ENCODE data around the gene PPP3CA. TPM values are rescaled to one million over a fixed set of nuclear protein-coding genes. Genes with fewer than 3 reads are reported as not detected.
"Not testable (repeated sequence)": the region's sequence is repeated elsewhere in the genome, so short reads cannot be mapped to it uniquely, and the experiment has no call there.

The PPP3CA gene
- polyA plus RNA-seq, 4 donors, result 33.0 to 49.7 (median 45.2) TPM

DNA sequence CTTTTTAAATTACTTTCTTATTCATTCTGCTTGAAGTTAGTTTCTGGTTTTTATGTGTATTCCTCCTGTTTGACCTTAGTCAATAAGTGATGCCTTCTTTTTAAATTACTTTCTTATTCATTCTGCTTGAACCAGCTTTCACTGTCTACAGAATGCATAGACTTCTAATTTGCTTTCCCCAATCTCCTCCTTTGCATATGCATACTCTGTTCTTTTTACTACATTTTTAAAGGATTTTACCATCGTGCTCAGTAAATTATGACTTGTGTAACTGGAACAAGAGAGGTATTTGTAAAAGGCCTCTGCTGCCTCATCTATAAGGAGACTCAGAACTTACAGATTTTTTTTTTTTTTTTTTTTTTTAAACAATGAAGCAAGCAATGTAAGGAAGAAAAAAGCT lies 228.7 kb downstream of the PPP3CA start:
- DNase-seq (ENCODE audit: low read depth in 4 of 4, low spot score in 3 of 4), result no peak

DNA sequence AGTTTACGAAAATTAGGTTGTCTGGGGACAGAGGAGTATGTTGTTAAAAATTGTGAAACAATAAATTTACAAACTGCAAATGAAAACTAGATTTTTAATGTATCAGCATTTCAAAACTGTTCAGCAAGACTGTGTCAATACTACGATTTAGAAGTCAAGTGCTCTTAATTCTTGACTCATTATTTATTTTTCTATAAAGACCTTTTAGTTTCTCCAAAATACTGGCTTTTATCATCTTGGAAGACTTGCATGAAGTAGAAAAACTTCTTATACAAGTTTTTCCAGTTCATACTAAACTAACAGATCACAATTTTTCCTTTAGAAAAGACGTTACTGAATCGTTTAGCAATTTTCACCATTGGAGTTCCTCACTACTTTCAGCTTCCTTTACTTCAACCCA lies 231.4 kb downstream of the PPP3CA start:
- no peak for DNase-seq (ENCODE audit: low read depth in 4 of 4, low spot score in 3 of 4)

DNA sequence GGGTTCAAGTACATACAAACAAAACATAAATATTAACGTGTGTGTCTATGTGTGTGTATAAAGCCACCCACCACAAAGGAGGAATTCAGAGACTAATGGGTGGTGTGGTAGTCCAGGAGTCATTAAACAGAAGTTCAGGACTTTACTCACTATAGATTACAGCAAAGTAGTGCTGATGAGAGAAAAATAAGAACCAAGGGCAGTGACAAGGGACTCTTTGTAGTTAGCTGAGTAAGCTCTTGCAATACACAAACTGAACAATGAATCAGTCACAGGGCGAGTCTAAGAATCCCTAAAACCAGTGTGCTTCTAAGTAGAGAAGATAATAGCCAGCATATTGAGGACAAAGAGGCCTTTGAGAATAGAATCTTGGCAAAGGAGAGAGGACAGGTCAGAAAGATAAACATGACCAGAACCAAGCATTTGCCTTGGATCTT lies 232.4 kb downstream of the PPP3CA start:
- no peak for DNase-seq (ENCODE audit: low read depth in 4 of 4, low spot score in 3 of 4)

DNA sequence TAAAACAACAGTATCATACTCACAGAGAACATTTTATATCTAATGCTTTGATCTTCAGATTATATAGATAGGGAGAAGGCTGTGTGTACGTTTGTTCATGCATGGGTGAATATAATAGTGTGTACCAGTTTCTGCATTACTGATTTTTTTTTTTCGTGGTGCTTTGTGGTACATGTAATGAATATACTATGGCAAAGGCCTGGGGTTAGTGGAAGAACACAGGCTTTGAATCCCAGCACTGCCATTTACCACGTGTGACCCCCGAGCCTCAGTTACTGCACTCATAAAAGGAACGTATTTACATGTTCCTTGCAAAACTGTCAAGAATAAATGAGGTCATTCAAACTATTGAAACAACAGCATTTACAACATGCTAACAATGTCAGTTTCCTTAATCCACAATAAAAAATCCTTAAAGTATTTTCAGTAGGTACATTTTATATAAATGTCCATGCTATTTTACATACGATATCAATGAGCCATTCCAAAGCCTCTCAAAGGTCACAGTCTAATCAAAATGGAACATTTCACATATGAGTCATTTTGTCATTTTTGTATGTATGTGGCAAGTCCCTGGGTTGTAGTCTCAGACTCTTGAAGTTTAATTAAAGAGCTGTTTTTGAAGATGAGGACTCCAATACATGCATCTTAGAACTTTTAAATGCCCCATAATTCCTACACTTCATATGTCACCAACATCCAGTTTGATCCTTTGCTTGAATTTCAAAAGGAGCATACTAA lies 242.8 kb downstream of the PPP3CA start:
- no peak for DNase-seq (ENCODE audit: low read depth in 4 of 4, low spot score in 3 of 4)

DNA sequence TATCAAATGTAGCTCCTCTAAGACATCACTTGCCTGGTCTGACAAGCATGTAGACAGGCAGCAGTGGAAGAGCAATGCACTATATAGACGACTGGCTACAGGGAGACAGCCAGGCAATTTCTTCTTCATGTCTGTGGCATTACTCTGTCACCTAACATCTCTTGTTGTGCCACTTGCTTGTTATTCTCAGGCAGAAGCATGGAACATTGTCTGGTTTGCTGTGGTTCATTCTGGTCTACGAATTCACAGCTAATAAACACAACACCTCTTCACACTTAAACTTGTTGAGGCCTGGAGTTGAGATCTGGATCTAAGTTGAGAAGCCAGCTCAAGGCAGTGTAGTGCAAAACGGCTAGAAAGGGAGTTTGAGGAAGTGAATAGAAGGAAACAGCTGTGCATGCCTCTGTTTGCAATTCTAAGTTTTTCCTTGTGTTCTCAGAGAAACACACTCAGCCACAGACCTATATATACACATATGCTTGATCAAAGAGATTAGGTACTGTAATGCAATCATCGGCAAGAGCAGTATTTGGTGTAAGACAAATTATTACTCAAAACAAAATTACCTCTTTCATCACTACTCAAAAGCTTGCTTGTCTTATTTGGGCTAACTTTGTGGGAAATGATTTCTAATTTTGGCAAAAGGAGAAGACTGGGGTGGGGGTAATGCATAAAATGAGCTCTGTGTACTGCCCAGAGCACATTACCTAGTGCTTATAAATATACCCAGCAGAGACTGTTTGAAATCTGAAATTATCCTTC lies 243.8 kb downstream of the PPP3CA start:
- no peak for DNase-seq (ENCODE audit: low read depth in 4 of 4, low spot score in 3 of 4)

DNA sequence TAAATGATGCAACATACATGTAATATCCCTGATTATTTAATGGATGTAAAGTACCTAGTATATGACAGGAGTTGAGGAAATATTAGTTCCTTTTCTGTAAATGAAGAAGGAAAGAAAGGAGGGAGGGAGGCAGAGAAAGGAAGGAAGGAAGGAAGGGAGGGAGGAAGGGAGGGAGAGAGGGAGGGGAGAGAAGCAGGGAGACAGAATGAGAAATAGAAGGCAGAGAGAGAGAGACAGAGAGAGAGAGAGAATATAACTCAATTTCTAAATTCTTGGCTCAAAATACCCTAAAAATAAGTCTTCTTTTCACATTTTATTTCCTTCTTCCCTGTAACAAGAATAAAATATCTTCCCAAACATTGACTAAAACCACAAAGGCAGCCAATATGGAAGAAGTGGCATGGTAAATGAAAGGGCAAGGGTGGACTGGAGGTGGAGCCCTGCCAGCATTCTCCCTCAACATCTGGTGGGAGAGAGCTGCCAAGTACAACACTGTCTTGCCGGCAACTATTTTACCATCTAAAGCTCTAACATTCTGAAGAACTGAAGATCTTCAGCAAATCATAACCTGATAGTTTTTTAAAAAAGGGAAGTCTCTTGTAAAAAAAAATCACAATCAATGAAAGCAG lies 245.1 kb downstream of the PPP3CA start:
- no peak for DNase-seq (ENCODE audit: low read depth in 4 of 4, low spot score in 3 of 4)

DNA sequence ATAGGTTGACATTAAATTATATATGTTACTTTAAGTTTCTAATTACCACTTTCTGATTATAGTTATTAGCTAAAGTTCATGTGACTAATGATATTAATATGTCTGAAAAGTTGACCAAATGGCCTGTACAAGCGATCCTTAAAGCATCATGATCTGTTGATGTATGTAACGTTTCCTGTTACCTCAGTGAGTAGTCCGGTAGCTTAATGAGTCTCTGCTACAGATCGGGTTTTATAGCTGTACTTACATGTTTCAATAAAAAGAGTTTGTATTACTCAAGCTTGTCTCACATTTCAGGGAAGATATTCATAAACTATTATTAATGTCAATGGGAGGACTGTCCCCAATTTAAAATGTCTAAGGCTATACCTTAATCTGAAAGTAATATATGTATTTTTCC lies 246.3 kb downstream of the PPP3CA start:
- no peak for DNase-seq (ENCODE audit: low read depth in 4 of 4, low spot score in 3 of 4)

DNA sequence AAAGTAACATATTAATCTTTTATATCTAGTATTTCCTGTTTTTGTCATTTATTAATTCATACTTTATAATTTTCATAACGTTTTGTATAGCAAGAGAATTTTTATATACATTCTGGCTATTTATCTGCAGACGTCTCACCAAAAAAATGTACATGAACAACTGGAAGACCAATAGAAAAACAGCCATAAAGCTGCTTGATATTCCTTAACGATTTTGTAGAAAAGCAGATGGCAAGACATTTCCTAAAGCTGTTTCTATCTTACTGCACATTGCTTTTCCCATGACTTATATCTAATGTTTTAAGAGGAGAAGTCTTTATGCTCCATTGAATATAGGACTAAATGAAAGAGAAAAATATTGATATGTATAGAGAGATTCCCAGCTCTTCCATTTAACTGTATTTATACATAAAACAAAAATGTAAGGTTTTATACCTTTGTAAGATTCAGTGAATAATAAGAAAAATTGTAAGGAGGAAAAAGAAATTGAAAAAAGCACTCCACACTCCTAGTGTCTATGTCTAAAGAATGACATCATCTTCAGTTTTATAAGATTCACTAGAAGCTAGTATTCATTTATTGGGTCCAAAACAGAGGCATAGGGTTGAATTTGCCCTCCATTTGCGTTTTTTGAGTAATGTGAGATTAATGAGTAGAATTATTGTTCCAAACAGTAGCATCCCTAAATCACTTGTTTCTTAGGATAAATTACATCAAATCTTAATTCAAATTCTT lies 248.5 kb downstream of the PPP3CA start:
- DNase-seq (ENCODE audit: low read depth in 4 of 4, low spot score in 3 of 4), result no peak

DNA sequence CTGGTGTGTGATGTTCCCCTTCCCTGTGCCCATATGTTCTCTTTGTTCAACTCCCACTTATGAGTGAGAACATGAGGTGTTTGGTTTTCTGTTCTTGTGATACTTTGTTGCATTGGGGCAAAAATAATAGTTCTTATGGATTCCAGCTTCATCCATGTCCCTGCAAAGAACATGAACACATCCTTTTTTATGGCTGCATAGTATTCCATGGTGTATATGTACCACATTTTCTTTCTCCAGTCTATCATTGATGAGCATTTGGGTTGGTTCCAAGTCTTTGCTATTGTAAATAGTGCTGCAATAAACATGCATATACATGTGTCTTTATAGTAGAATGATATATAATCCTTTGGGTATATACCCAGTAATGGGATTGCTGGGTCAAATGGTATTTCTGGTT lies 254.7 kb downstream of the PPP3CA start:
- DNase-seq (ENCODE audit: low read depth in 4 of 4, low spot score in 3 of 4), result not testable (repeated sequence)

DNA sequence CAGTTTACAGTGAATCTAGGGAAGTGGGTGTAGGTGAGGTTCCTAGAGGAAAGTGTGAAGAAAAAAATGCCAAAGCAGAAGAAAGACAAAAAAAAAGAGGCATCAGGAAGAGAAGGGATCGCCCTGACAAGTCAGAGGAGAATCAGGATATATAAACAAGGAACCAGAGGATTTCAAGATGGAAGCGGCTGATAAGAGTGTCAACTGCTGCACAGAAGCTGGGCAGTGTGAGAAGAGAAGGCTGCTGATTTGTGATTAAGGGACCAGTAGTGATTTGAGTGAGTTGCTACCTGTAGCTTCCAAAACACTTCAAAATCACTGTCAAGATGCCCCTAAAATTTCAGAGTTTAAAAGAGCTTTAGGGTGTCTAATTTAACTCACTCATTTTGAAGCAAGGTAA lies 258.2 kb downstream of the PPP3CA start:
- no peak for DNase-seq (ENCODE audit: low read depth in 4 of 4, low spot score in 3 of 4)

DNA sequence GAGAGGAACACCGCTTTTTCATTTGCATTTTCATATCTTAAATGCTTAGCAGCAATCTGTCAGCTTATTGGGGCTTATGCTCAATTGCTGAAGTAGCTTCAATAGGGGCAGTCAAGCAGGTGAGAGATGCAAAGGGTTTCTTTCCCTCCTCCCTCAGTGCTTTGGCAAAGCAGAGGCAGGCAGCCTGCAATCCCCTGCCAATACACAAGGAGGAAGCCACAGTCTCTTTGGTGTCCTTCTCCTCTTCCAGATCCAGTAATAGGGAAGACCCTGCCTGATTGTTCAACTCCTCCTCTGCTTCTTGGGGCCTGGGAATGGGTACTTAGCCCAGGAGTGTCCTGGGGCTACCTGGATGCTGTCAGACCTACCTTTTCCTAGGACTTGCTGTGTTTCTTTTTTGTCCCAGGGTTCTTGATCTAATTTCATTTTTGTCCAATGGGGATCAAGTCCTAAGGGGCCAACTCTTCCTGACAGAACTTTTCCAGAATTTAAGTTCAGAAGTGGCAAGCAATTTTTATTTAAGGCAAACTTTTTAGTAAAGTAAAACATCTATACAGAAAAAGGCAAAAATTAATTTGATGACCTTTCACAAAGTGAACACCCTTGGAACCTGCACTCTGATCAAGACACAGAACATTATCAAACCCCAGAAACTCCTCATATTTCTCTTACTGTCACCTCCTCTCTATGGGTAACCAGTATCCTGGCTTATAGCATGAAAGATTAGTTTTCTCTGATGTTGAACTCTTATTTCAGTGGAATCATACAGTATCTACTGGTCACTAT lies 260.3 kb downstream of the PPP3CA start:
- no peak for DNase-seq (ENCODE audit: low read depth in 4 of 4, low spot score in 3 of 4)

DNA sequence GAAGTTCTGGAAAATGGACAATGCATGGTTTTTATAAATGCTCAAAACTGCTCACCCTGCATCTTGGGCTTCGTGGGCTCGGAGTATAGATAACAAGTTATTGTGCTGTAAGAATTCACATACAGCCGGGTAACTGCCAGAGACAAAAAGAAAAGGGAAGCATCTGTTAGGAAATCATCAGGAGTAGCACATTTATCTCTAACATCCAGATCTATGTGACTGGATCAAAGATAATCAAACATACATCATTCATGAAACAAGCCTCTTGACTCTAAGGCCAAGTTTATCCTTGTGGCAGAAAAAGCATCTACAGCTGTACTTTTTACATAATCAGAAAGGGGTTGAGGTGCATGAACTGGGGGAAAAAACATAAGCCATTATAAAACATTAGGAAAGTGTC lies 264.2 kb downstream of the PPP3CA start:
- no peak for DNase-seq (ENCODE audit: low read depth in 4 of 4, low spot score in 3 of 4)

DNA sequence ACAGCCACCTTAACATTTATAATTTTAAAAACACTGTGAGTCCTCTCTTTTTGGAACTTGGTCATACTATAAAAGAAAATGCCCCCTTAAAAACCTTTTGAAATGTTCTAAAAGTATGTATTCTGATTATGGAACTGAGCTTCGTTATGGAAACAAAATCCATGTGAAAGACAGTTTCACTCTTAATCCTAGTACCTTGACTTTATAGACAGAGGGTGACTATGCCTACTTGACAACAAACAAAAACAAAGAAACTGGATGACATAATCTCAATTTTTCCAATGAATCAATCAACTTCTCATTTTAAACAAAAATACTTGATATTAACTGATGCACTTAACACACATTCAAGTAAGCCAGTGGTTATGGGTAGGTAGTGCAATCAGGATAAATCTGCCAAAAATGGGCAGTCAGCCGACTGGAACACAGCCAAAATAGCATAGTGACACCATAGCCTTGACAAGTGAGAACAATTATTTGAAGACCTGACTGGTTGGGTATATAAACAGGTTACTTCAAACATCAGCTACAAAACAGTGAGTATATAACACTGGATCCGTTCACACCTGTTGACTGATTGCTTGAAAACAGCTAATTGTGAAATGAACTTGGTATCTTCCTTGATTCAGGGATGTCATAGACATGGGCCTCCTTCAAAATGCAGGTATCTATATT lies 265.5 kb downstream of the PPP3CA start:
- no peak for DNase-seq (ENCODE audit: low read depth in 4 of 4, low spot score in 3 of 4)

DNA sequence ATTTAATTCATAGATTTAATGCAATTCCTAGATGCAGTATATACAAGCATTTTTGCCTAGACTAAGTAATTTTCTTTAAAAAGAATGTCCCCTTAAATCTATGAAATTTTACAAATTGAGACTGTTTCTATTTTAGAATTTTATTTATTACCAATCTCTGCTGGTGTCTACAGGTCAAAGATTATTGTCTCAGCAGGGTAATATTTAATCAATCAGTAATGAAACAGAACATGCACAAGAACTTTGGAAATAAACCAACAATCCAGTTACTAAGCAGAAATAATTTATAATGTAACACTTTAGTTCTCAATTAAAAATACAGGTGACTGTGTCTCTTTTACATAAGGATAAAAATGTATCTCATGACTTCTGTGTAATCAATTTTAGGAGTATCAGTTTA lies 266.2 kb downstream of the PPP3CA start:
- DNase-seq (ENCODE audit: low read depth in 4 of 4, low spot score in 3 of 4), result no peak

DNA sequence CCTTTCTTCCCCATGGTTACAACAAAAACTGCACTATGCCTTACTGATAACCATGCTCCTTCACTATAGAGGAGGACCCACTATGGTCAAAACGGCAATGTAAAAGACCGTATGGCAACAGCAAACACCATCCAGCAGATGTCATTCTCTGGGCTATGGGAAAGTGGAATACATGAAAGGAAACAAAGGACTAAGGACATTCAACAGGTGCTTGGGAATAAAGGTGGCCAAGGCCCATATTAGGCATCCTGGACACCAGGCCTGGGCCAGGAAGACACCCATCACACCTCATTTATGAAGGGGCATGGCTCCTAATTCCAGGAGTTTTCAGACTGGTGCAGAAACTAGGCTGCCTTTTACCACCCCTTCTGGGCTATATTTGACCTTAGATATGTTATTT lies 268.4 kb downstream of the PPP3CA start:
- DNase-seq (ENCODE audit: low read depth in 4 of 4, low spot score in 3 of 4), result no peak

DNA sequence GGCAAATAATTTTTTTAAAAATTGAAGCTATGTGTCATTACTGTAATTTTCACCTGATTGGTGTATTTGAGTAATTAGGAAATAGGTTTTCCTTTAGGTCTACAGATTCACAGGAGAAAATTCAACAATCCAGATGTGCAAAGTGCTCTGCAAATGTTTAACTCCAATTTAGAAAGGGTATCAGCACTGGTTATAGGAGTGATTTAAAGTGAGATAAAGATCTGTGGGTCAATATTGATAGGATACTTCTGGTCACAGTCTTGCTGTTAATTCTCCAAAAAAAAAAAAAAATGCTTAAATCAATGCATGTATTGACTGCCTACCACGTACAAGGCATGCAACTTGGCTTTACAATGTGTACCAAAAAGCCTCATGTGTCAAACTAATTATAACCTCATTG lies 271.3 kb downstream of the PPP3CA start:
- DNase-seq (ENCODE audit: low read depth in 4 of 4, low spot score in 3 of 4), result no peak

DNA sequence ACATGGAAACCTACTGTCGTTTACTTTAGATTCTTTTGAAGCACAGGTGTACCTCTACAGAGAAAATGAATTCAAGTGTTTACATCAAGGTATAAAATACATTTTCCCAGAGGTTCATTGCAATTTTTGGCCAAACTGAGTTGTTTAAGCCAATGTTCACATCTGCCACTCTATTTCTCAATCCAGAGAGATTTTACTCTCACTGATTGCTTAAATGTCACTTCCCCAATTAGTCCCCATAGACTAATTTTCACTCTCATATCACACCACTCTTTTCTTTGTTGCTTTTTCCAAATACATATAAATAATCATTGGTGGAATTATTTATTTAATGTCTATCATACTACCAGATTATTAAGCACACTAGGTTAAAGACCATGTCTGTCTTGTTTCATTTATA lies 271.8 kb downstream of the PPP3CA start:
- no peak for DNase-seq (ENCODE audit: low read depth in 4 of 4, low spot score in 3 of 4)

DNA sequence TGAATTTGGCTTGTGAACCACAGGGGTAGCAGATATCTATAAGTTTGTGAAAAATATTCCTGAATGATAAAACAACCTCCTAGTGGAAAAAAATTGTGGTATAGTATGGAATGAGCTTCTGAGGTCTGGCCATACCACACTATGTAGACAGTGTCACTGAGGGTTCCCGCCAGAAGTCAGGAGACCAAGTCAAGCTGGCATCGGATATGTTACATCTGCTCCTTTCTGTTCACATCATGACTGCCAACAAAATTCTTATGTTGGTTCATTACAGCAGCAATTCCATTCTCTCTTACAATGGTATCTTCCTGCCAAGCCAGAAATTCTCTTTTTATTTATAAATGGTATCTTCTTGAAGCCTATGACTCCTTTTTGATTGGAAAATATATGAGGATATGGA lies 273.0 kb downstream of the PPP3CA start:
- DNase-seq (ENCODE audit: low read depth in 4 of 4, low spot score in 3 of 4), result no peak

DNA sequence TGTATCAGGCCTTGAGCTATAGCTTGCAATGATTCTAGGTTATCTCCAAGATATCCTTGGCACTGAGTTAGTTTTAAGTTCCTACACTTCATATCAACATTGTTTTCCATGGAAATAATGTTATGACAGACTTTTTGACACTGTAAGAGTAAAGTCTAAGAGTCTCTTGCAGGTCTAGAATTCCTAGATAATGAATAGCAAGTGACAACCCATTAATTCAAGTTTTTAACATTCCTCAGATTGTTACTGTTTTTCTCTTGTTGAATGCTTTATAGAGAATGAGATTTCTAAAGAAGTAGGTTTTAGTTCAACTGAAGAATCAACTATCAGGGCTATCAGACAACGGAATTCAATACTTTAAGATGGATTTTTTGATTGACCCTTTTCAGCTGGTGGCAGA lies 276.1 kb downstream of the PPP3CA start:
- no peak for DNase-seq (ENCODE audit: low read depth in 4 of 4, low spot score in 3 of 4)

DNA sequence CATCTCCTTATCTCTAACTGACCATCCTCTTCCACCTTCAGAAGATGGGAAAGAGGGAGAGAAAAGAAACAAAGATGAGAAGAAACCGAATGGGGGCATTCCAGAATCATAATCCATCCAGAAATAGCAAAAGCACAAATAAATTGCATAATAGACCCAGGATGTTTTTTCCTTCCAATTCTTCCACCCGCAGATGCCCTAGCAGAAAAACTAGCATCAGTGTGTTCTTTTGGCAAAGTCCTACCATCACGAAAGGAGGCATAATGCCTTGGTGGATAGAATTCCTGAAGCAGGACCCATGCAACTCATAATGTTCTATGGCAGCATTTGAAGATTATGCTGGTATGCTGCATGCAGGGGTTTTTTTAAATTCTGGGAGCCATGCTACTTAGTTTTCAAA lies 279.2 kb downstream of the PPP3CA start:
- DNase-seq (ENCODE audit: low read depth in 4 of 4, low spot score in 3 of 4), result no peak
